PC-9 (cell line): Measurements from ENCODE around the gene TGIF1. TPM values are rescaled to one million over a fixed set of nuclear protein-coding genes. Genes with fewer than 3 reads are reported as not detected.

Source experiments
- BruUV-seq: library from RNA; stranded (reverse); fragments of 400-500 nt; replicated peaks from 2 replicates; lab custom pipeline; 2021; lab: Mats Ljungman, UMichigan
- CTCF ChIA-PET: fragments of 300-600 bp; sonication (Branson Sonifier 250); formaldehyde crosslinking; loops from one replicate; lab custom pipeline; 2022; ENCODE audit warnings: antibody characterized with exemption; lab: Charles Lee
- POLR2A ChIA-PET: fragments of 300-600 bp; sonication (Branson Sonifier 250); formaldehyde crosslinking; loops from one replicate; lab custom pipeline; 2022; ENCODE audit warnings: antibody characterized with exemption; ENCODE audit not compliant: unreplicated experiment; lab: Charles Lee
- DNase-seq, 2 experiments: peaks; one replicate each; pipeline versions ENCODE4 v3.0.0 to v3.0.0-alpha.2; 2015 to 2022; ENCODE audit warnings: mixed read lengths in 1 of 2
- H2AFZ ChIP-seq: fragments of 200-600 bp; sonication (generic); 2 replicates; pipeline ENCODE4 v1.8.1; 2017; ENCODE audit warnings: antibody characterized with exemption
- H3F3A ChIP-seq: fragments of 200-600 bp; sonication (generic); 2 replicates; pipeline ENCODE4 v1.8.1; 2017; ENCODE audit warnings: antibody characterized with exemption, mild to moderate bottlenecking, low read depth; ENCODE audit not compliant: insufficient read depth
- H3K27ac ChIP-seq: fragments of 200-600 bp; sonication (generic); 2 replicates; pipeline ENCODE4 v1.6.1; 2016; ENCODE audit warnings: mixed run types
- H3K27me3 ChIP-seq: fragments of 200-600 bp; sonication (generic); 2 replicates; pipeline ENCODE4 v1.6.1; 2016; ENCODE audit warnings: low read depth, mixed run types; ENCODE audit not compliant: insufficient read depth
- H3K36me3 ChIP-seq: fragments of 200-600 bp; sonication (generic); 2 replicates; pipeline ENCODE4 v1.6.1; 2016; ENCODE audit warnings: low read depth, mixed run types
- H3K4me1 ChIP-seq: fragments of 200-600 bp; sonication (generic); replicated peaks from 2 replicates; pipeline ENCODE4 v1.6.1; 2016; ENCODE audit warnings: mixed run types; ENCODE audit not compliant: insufficient read depth
- H3K4me2 ChIP-seq: fragments of 200-600 bp; sonication (generic); 2 replicates; pipeline ENCODE4 v1.6.1; 2017; ENCODE audit warnings: mixed run types
- H3K4me3 ChIP-seq: fragments of 200-600 bp; sonication (generic); 2 replicates; pipeline ENCODE4 v1.6.1; 2016; ENCODE audit warnings: mixed run types
- H3K79me2 ChIP-seq: fragments of 200-600 bp; sonication (generic); 2 replicates; pipeline ENCODE4 v1.6.1; 2017; ENCODE audit warnings: low read depth, mixed run types
- H3K9me2 ChIP-seq: fragments of 200-600 bp; sonication (generic); 2 replicates; pipeline ENCODE4 v1.8.1; 2017; ENCODE audit warnings: mild to moderate bottlenecking; ENCODE audit not compliant: insufficient read depth
- H3K9me3 ChIP-seq: fragments of 200-600 bp; sonication (generic); 2 replicates; pipeline ENCODE4 v1.8.1; 2016; ENCODE audit warnings: low read depth; ENCODE audit not compliant: insufficient read depth
- H4K20me1 ChIP-seq: fragments of 200-600 bp; sonication (generic); 2 replicates; pipeline ENCODE4 v1.8.1; 2017; ENCODE audit not compliant: insufficient read depth
- CTCF ChIP-seq: fragments of 200-600 bp; sonication (generic); conservative IDR thresholded peaks from 2 replicates; pipeline ENCODE4 v1.6.1; 2017; ENCODE audit warnings: mixed run types, antibody characterized with exemption, mild to moderate bottlenecking, moderate library complexity
- EZH2 ChIP-seq: fragments of 200-600 bp; sonication (generic); IDR thresholded peaks from 2 replicates; pipeline ENCODE4 v1.8.0; 2017; ENCODE audit warnings: antibody characterized with exemption, low read depth
- intact Hi-C: fragments of 100-400 bp; cut with micrococcal nuclease; formaldehyde crosslinking; loops from one replicate; pipeline ENCODE4 v1.10.0; 2022; ENCODE audit not compliant: unreplicated experiment
- total RNA-seq: library from RNA; stranded (reverse); gene quantifications from 2 replicates; pipeline ENCODE4 v1.2.3, GENCODE V29; 2021

TGIF1 gene
- total RNA-seq, 1 experiment from 2014 or later, result 203 TPM

GRCh38 chr18:3463051-3463450, 13.1 kb downstream of the TGIF1 start:
- TF ChIP-seq CTCF (no peak), EZH2 (no peak)
- H3F3A ChIP-seq, result peaks cover 83% of the 10 kb centered on the region
- H3K4me2 ChIP-seq, result no peak overlapping the region
- ChIA-PET CTCF (interaction anchor here (0.5 to 0.6 kb wide), 2 partner anchors 131 to 537 kb away, joined by 4 to 12 read pairs; no protein-coding TSS in a partner anchor), POLR2A (no interaction called here)
- peak overlapping the region; percentile 39 for H3K27ac ChIP-seq
- H4K20me1 ChIP-seq, result peaks cover 17% of the 10 kb centered on the region
- BruUV-seq, result no TSS peak
- peaks cover 18% of the 10 kb centered on the region for H3K79me2 ChIP-seq
- peaks cover 13% of the 10 kb centered on the region; the same call in 1 of the 2 replicates for H3K4me1 ChIP-seq
- no peaks in the 10 kb centered on the region for H3K27me3 ChIP-seq
- H3K9me2 ChIP-seq, result no peaks in the 10 kb centered on the region
- H3K4me3 ChIP-seq, result no peak overlapping the region
- DNase-seq, result no peak
- H2AFZ ChIP-seq, result no peak overlapping the region
- H3K36me3 ChIP-seq, result peaks cover 25% of the 10 kb centered on the region
- no peaks in the 10 kb centered on the region for H3K9me3 ChIP-seq
- intact Hi-C loops, result no loop called here

GRCh38 chr18:3466045-3466444, 16.1 kb downstream of the TGIF1 start:
- Histone ChIP-seq H3K27ac (peak overlapping the region; percentile 25; the same call in 1 of the 2 replicates), H3K4me3 (no peak overlapping the region), H3K36me3 (peaks cover 2% of the 10 kb centered on the region), H3K27me3 (no peaks in the 10 kb centered on the region), H3F3A (peaks cover 56% of the 10 kb centered on the region), H3K4me2 (no peak overlapping the region), H3K9me2 (no peaks in the 10 kb centered on the region), H3K79me2 (no peaks in the 10 kb centered on the region), H2AFZ (no peak overlapping the region), H4K20me1 (no peaks in the 10 kb centered on the region), H3K4me1 (no peaks in the 10 kb centered on the region), H3K9me3 (no peaks in the 10 kb centered on the region)
- TF ChIP-seq EZH2, result no peak
- no peak for TF ChIP-seq CTCF
- DNase-seq, result no peak
- ChIA-PET CTCF (interaction anchor here (0.6 to 1.8 kb wide), 3 partner anchors 48 to 300 kb away, joined by 3 to 6 read pairs (median 4); no protein-coding TSS in a partner anchor), POLR2A (interaction anchor here (0.6 to 0.7 kb wide), 5 partner anchors 13 to 128 kb away, joined by 4 to 18 read pairs (median 6); no protein-coding TSS in a partner anchor)
- intact Hi-C loops, result no loop called here
- BruUV-seq, result no TSS peak

- Histone ChIP-seq H3K4me2 (no peak overlapping the region), H3K4me3 (no peak overlapping the region), H3K9me2 (no peaks in the 10 kb centered on the region), H3K4me1 (no peaks in the 10 kb centered on the region), H3K9me3 (no peaks in the 10 kb centered on the region), H3K27ac (peak overlapping the region; percentile 25; the same call in 1 of the 2 replicates), H3K79me2 (no peaks in the 10 kb centered on the region), H3K27me3 (no peaks in the 10 kb centered on the region), H3F3A (peaks cover 48% of the 10 kb centered on the region), H3K36me3 (no peaks in the 10 kb centered on the region; the same call in none of the 2 replicates), H2AFZ (no peak overlapping the region), H4K20me1 (no peaks in the 10 kb centered on the region)
- no peak for TF ChIP-seq EZH2
- no peak for TF ChIP-seq CTCF
- no TSS peak for BruUV-seq
- intact Hi-C loops, result no loop called here
- POLR2A ChIA-PET, result interaction anchor here (0.5 to 0.8 kb wide), 8 partner anchors 74 to 537 kb away, joined by 3 to 18 read pairs (median 6); no protein-coding TSS in a partner anchor
- CTCF ChIA-PET, result interaction anchor here (0.6 to 1.8 kb wide), 3 partner anchors 49 to 299 kb away, joined by 3 to 6 read pairs (median 4); no protein-coding TSS in a partner anchor
- DNase-seq, result no peak
Measured at GRCh38 chr18:3466872-3467271, 16.9 kb downstream of the TGIF1 start.
